ENCODE results near the gene PACRG.

The PACRG gene

DNA sequence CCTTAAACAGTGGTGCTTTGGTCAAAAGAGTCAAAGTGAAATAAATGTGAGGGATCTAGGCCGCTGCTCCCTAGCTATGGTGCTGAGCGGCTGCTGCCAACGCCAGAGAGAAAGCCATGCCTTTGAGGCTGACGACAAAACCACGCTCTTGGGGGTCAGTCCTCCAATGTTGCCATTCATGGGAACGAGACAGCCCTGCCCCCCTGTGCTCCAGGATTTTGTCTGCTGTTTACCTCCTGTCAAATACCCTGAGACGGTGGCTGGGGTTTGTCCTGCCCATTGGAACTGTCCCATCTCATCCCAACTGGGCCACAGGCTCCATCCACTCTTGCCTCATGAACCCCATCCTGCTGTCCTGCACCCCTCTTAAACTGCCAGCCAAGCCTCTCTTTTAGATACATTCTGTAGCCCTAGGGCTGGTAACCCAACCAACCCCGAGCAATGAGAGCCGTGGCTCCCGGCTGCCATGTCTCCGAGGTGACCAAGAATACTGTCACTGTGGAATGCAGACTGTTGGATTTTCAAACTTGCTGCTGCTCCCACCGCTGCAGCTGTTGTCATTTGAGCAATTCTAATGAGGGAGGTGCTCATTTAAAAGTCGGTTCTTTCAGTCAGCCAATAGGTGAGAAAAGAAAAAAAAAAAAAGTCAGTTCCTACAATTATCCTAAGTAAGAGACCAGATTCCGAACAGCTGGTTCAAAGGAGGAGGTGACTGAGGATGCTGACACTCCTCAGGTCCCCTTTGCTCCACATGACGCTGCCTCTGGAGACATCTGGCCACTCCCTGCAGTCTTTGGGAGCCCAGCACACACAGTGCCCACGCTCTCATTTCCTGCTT lies 613.7 kb downstream of the PACRG start:
- DNase-seq = no peak

DNA sequence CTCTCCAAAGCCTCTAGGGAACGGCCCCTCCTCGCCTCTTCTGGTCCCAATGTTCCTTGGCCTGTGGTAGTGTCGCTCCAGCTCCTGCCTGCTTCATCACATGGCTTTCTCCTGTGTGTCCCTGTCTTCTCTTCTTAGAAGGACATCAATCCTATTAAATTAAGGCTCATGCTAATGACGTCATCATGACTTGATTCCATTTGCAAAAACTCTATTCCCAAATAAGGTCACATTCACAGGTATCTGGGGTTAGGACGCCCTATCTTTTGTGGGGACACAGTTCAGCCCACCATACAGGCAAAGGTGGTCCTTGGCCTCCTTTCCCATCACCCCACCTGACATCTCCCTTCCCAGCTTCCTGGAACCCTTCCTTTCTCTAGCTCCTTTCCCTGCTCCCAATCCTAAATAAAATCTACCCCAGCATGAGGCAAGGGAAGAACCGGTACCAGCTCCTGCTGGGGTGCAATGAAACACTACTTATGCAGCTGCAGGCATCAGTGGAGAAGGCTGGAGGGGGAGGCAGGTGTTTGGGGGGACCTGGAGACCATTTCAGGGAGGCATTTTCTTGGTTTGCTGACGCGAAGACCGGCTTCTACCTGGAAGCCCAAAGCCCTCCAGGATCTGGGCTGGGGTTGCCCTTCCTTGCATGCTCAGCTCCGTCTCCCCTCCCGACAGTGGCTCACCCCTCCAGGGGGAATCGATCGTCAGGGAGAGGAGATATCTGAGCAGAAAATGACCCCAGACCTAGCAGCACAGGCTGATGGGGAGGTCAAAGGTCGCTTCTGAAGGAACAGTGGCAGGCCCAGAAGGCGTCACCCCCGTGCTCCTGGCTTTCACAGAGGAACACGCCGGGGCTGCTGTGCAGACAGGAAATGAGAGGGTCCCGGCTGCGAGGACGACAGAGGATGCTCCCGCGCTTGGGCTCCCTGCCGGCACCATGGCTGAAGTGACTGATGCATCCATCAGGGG lies 615.1 kb downstream of the PACRG start:
- no peak for DNase-seq

DNA sequence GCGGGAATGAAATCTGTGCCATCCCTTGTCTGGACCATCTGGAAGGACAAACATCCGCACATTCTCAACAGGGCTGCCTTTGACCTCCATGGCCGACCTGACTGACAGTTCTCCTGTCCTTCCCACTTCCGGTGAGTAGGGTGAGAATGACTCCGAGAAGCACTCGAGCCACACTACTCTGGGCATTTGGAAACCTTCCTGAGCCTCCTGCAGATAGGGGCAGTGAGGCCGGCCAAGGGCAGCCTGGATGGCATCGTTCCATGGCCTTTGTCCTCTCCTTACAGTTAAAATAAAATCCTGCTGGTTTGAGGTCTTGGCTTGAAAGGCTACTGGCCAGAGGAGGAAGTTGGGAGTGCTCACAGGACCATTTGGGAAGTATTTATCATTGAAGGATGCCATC lies 615.8 kb downstream of the PACRG start:
- no peak for DNase-seq

DNA sequence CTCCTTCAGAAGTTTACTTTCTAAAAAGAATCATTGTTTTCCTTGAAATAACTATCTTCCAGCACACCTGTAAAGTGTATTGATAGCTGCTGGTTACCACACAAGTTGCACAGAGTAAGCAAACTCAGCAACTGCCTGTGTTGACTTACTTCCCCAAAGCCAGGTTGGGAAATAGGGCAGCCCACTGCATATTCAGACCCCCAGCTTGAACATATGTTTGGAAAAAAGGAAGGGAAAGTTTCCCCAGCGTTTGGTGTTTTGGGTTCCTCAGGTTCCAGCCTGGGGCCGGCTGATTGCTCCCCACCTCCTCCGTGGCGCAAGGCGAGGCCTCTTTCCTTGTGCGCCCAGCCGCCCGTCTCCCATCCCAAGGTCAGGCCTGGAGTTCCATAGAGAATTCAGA lies 616.6 kb downstream of the PACRG start:
- DNase-seq = no peak

DNA sequence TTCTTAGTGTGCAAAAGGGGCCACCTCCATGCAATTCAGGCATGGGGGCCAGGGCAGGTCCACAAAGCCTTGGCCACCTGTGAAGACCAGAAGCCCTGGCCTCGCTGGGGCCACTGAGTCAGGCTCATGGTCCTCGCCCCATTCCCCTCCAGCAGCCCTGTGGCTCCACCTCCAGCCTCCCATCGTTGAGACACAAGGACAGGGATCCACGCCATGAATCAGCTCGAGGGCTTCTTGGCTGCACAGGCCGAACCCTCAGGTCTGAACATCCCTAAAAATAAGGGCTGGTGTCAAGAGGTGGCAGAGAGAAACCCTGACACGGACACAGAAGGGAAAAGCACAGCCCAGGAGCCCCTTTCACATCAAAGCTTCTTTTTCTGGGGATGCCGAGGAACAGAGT lies 618.2 kb downstream of the PACRG start:
- no peak for DNase-seq

DNA sequence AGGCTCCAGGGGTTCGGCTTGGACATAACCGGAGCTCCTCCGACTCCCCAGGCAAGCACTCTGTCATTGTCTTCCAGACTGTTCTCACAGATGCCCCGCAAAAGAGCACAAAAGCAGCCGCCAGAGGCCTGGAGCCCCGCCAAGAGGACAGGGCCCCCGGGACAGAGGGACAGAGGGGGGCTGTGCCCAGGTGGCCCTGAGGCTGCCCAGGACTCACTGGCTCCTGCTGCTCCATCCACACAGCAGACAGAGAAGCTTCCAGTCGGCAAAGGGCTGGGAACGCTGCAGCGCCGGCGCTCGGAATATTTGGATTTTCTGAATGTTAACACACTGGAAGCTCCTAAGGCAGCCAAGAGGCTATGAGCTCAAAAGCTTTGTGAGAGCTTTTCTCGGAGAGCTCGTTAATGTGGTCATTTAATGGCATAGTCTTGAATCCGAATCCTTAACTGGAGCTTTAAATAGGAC lies 618.8 kb downstream of the PACRG start:
- DNase-seq = no peak

DNA sequence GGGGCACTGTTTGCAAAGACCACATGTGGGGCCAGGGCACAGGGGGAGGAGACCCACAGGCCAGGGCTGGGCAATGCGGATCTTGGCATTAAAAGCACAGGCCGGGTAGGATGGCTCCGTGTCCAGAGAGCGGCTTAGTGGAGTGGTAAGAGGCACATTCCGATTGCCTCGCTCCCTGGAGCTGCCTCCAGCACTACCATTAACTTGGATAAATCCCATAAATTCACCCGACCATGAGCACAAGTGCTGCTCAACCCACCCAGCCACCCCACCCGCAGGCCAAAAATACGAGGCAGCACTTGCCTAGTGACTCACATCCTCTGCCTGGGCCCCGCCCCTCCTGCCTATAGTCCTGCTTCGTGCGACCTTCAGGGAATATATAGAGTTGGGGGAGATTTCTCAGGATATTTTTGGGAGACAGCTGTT lies 619.3 kb downstream of the PACRG start:
- DNase-seq = no peak

DNA sequence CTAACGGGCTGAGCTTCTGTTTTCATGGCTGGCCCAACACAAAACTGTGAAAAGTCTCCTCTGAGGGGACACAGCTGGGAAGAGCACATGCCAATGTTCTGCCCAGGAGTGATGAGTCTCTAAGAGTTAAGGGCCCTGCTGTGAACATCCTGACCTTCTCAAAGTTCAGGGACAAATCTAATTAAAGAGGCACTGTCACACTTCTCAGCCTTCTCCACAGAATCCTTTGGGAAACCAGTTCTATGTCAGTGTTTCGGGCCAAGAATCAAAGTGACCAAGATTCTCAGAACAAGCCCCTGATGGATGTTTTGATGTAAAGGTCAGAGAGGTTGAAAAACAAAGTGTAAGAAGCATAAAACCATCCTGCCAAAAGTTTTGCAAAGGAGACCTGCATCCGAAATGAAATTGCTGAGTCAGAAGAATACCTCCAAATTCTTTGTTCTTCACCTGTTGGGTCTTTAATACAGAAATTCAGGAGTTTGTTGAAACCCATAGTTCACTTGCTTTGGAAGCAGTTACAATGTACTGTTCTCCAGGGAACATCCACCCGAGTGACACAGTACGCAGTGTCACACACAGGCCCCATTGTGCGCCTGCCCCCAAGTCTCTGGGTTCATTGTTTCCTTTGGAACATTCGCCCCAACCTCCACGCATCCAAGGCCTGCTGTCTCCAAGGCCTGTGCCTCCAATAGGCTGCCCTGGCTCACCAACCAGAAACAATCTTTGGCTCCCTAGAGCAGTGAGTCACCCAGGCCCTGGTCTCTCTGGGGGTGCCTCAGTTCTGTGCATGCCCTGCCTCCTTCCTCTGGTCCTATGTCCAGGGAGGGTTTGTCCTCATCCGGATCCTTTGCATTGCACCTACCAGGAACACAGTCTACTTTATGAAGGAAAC lies 621.3 kb downstream of the PACRG start:
- no peak for DNase-seq

DNA sequence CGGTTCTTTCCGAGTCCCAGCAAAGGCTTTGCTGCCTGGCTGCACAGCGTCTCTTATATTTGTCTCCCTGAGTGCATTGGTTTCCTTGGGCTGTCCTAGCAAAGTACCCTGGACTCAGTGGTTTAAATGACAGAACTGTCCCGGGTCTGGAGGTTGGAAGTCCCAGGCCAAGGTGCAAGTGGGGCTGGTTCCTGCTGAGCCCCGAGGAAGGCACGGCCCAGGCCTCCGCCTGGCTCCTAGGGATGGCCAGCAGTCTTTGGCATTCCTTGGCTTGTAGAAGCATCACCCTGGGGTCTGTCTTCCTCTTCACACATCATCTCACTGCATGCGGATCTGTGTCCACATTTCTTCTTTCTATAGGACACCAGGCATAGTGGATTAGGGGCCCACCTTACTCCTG lies 621.9 kb downstream of the PACRG start:
- no peak for DNase-seq

DNA sequence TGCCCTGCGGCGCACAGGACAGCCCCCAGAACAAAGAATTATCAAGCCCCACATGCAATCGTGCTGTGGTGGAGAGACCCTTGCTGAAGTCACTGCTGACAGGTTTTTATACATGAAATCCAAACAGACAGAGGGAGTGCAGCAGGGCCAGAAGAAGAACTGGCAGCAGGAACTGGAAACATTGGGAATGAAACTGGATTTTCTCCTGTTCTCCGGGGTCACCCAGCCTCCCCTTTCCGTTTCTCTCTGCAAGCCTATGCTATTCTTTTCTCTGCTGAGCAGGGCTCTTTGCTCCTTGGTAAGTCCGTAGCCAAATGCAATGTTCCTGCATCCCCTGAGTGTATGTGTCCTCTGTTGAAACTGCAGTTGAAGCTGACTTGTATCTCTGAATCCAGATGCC lies 623.2 kb downstream of the PACRG start:
- DNase-seq = no peak

DNA sequence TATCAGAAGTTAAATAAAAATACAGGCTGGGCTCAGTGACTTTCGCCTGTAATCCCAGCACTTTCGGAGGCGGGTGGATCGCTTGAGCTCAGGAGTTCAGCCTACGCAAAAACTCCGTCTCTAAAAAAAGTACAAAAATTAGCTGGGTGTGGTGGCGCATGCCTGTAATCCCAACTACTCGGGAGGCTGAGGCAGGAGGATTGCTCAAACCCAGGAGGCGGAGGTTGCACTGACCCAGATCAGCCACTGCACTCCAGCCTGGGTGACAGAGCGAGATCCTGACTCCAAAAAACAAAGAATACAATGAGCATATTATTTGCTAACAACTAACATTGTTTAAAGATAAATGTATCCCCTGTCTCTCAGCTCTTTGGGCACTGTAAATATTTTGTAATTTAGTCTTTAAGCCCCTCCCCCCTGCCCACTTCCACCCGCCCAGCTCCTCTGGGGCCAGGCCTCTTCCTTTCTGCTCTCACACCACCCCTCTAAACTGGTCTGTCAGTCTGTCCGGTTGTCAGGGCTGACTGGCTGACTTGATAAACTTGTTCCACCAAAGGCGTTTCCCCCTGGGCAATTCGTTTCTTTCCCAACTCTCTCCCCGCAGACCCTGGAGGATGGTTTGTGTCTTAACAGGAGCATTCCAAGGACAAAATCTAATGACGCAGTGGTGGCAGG lies 624.4 kb downstream of the PACRG start:
- DNase-seq = no peak

DNA sequence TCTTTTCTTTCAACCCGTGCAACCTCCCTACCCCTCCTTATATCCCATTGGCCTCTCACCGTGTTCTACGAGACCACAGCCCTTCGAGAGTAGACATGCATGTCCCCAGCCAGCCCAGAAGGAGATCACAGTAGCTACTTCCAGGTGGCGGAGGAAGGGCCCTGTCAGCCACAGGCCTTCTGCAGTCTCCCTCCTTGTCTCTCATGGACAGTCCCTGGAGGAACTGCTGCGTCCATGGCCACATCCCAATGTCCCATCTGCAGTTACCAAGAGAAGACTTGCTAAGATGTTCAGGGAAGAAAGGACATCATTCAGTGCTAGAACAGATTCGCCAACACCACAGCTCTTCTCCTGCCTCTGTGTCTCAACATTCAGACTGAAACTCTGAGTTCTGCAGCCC lies 625.2 kb downstream of the PACRG start:
- DNase-seq = no peak

DNA sequence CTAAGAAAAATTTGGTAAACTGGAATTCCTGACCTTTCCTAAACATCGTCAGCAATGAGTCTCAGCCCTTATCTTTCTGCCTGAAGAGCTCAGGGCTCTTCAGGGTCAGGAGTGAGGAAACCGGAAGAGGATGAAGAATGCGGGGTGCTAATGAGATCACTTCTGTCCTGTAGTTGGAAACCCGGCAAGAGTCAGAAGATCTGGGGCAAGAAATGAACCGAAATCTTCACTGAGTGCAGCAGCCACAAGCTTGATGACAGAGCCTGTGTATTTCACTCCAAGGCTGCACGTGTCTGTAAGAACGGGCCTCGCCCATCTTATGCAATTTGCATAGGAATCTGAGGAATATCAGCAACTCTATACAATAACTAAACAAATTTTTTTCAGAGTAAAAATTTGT lies 626.3 kb downstream of the PACRG start:
- no peak for DNase-seq

DNA sequence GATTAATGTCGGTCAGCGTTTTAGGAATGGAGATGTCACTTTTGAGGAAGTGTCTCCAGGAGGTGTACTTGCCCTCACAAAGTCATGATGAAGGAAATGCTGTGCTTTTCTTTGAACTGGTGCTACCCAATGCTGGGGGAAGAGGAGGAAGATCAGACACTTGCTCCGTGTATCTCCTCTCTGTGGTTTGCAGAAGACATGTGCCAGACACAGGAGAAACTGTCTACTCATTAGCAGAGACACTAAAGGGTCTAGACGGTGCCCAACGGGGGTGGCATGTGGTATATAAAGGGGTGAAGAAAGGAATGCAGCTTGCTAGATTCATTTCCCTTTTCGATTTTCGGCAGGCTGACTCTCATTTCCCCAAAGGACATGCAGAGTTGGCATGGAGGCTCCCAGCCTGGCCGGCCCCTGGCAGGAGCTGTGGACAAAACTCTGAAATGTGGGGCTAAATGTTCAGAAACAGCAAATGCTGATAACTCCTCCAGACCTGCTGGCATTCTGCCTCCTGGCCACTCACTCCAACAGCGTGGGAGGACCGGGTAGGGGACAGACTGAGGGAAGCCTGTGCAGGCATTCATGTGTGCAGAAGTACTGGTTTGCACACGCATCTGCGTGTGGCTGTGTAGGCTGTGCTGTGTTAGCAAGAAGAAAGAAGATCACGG lies 627.1 kb downstream of the PACRG start:
- no peak for DNase-seq

DNA sequence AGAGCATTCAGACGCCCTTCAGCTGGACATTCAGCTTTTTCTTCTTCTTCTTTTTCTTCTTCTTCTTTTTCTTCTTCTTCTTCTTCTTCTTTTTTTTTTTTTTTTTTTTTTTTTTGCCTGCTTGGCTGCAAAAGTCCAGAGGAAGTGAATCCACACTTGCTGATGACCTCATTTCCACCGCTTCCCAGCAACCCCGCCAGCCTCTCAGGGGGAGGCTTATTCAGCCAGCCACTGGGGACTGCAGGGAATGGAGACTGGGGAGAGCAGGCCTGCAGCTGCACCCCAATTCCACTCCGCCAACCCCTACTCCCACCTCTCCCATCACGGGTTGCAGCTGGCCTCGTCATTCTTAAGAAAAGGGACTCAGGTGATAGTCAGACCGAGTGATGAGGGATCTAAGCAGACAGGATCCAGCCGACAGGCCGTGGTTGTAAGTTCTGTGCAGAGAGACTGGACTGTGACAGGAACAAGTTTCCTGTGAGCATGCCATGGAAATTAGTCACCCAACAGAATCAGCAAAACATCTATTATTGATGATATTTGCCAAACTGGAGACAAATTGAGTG lies 627.7 kb downstream of the PACRG start:
- no peak for DNase-seq

DNA sequence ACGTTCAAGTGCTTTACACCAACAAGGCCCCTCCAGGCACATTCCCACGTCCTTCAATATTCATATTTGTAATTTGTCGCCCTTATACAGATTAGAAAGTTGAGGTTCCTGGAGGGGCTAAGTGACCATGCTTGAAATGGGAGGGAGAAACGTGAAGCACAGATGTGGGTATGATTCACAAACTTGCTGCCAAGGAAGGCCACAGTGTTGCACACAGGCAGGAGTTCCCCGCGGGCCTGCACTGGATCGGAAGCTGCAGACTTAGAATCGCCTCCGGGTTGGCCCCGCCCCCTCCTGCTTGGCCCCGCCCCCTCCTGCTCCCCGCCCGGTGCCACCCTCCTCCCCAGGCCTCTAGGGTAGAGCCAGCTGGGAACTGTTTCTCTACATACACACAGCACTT lies 628.5 kb downstream of the PACRG start:
- no peak for DNase-seq

DNA sequence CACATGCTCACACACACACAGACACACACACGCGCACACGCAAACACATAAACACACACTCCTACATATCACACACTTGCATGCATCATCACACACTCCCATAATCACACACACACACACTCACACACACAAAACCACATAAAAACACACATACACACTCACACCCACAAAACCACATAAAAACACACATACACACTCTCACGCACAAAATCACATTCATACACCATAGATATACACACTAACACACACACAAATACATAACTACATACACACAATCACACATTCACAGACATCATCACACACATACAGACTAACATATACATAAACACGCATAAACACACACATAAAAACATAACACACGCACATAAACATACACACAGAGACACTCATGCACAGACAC lies 629.0 kb downstream of the PACRG start:
- DNase-seq = no peak

DNA sequence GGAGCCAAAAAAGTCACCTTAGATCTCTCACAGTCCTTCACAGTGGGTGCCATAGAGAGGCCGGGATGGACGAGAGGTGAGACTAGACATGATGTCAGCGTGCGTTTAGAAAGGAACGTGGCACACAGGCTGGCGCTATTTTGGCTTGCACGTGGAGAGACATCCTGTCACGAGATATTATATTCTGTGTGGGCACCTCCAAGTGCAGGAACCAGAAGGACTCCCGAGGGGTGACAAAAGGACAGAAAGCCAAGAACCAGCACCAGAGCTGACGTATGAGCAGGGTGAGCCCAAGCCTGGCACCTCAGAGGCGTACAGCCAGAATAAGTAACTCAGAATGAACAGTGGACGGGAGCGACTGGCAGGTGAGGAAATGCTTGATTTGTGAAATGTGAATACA lies 636.9 kb downstream of the PACRG start:
- DNase-seq = no peak

Measured in NCI-H446 (cell line).